HL-60 (cell line): ENCODE data around the gene GPR155.

Source experiments
- CTCF ChIP-seq: IDR thresholded peaks from one replicate; pipeline ENCODE4 v1.5.1; 2011; ENCODE audit warnings: low read length, control low read depth, inconsistent platforms; ENCODE audit not compliant: insufficient read depth
- POLR2AphosphoS5 ChIP-seq: IDR thresholded peaks from 2 replicates; pipeline ENCODE4 v1.6.1; 2012; ENCODE audit warnings: low read depth
- REST ChIP-seq: IDR thresholded peaks from 2 replicates; pipeline ENCODE4 v1.6.1; 2012; ENCODE audit warnings: low read depth; ENCODE audit not compliant: insufficient replicate concordance
- SPI1 ChIP-seq: IDR thresholded peaks from 2 replicates; pipeline ENCODE4 v1.6.1; 2012; ENCODE audit warnings: low read depth, mild to moderate bottlenecking, borderline replicate concordance

GRCh38 chr2:174510583-174511189 is 23.9 kb upstream of the GPR155 start:
- TF ChIP-seq CTCF = no peak
- no peak for TF ChIP-seq REST
- TF ChIP-seq POLR2AphosphoS5 = no peak
- no peak for TF ChIP-seq SPI1
